Adrenal gland (tissue), 5 donors: Measurements from ENCODE around the gene ACOX3.

Source experiments
- POLR2A ChIP-seq, 2 donors: fragments of 450-650 bp; IDR thresholded peaks; one replicate each; pipeline ENCODE4 v1.6.1; 2017; ENCODE audit warnings: antibody characterized with exemption in 2 of 2, mild to moderate bottlenecking in 2 of 2, moderate library complexity in 1 of 2
- TF ChIP-seq, protein P1 (sequence below), 6 experiments: fragments of 450-650 bp in 4 of 6; fragments of 200-600 bp in 2 of 6; sonication (generic) in 1 of 6; IDR thresholded peaks; 1 replicate in 5 of 6; 2 replicates in 1 of 6; pipeline versions ENCODE4 v1.5.1 to v1.8.0; 2016 to 2021; ENCODE audit warnings: antibody characterized with exemption in 6 of 6, mild to moderate bottlenecking in 2 of 6, moderate library complexity in 1 of 6
- donor health status: DM: no; HTN: no; CAD: no.

DNA sequence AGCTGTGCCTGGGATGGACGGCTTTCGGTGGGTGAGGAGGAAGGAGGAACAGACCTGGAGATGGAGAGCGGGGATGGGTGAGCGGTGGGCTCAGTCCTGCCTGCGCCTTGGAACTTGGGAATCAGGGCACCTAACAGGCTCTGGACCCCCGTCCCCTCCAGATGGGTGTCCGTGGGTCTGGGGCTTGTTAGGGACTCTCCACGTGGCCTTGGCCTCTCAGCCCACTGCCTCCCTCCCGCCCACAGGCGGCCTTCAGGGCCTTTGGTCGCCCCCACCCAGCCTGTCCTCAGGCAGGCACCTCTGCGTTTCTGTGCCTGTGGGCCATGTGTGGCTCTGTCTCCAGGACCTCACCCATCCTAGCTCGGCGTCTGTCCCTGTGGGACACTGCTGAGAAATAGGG, 29.0 kb upstream of the ACOX3 start:
- TF ChIP-seq, protein P1, sequence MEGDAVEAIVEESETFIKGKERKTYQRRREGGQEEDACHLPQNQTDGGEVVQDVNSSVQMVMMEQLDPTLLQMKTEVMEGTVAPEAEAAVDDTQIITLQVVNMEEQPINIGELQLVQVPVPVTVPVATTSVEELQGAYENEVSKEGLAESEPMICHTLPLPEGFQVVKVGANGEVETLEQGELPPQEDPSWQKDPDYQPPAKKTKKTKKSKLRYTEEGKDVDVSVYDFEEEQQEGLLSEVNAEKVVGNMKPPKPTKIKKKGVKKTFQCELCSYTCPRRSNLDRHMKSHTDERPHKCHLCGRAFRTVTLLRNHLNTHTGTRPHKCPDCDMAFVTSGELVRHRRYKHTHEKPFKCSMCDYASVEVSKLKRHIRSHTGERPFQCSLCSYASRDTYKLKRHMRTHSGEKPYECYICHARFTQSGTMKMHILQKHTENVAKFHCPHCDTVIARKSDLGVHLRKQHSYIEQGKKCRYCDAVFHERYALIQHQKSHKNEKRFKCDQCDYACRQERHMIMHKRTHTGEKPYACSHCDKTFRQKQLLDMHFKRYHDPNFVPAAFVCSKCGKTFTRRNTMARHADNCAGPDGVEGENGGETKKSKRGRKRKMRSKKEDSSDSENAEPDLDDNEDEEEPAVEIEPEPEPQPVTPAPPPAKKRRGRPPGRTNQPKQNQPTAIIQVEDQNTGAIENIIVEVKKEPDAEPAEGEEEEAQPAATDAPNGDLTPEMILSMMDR (IDR thresholded peaks at IDR 0.05): no peak
- no peak for TF ChIP-seq POLR2A (IDR thresholded peaks at IDR 0.05)
